GM23338 (cell line): ENCODE data around the gene GTF2H4.

Experiments
- CREB1 ChIP-seq: fragments of 250-450 bp; sonication (Bioruptor Pico); IDR thresholded peaks from 2 replicates; pipeline ENCODE4 v1.5.0; 2020; ENCODE audit warnings: low read depth, mild to moderate bottlenecking, moderate library complexity
- CTCF ChIP-seq, 2 experiments: fragments of 200-600 bp in 1 of 2; sonication (generic) in 1 of 2; conservative IDR thresholded peaks; 2 replicates each; pipeline versions ENCODE4 v1.5.1 to v1.6.1; 2016 to 2017; ENCODE audit warnings: antibody characterized with exemption in 2 of 2, low read depth in 2 of 2, mild to moderate bottlenecking in 2 of 2, moderate library complexity in 1 of 2
- ETS1 ChIP-seq: IDR thresholded peaks from 2 replicates; pipeline ENCODE4 v1.6.1; 2016; ENCODE audit warnings: antibody characterized with exemption
- EZH2 ChIP-seq: fragments of 200-600 bp; sonication (generic); IDR thresholded peaks from one replicate; pipeline ENCODE4 v1.8.0; 2017; ENCODE audit warnings: antibody characterized with exemption, mild to moderate bottlenecking, low read depth; ENCODE audit not compliant: unreplicated experiment
- EZH2phosphoT487 ChIP-seq: fragments of 200-600 bp; sonication (generic); IDR thresholded peaks from one replicate; pipeline ENCODE4 v1.8.1; 2018; ENCODE audit warnings: antibody characterized with exemption; ENCODE audit not compliant: unreplicated experiment
- NANOG ChIP-seq: IDR thresholded peaks from 2 replicates; pipeline ENCODE4 v1.6.1; 2016; ENCODE audit warnings: antibody characterized with exemption, borderline replicate concordance
- POLR2AphosphoS5 ChIP-seq: IDR thresholded peaks from 2 replicates; pipeline ENCODE4 v1.6.1; 2016; ENCODE audit warnings: antibody characterized with exemption, low read depth
- REST ChIP-seq: IDR thresholded peaks from one replicate; pipeline ENCODE4 v1.6.1; 2018; ENCODE audit warnings: antibody characterized with exemption; ENCODE audit not compliant: unreplicated experiment
- STAT1 ChIP-seq: IDR thresholded peaks from one replicate; pipeline ENCODE4 v1.6.1; 2016; ENCODE audit warnings: antibody characterized with exemption; ENCODE audit not compliant: unreplicated experiment
- ZNF114 ChIP-seq: fragments of 250-450 bp; sonication (Bioruptor Pico); IDR thresholded peaks from 2 replicates; pipeline ENCODE4 v1.5.0; 2020; ENCODE audit warnings: mild to moderate bottlenecking, moderate library complexity
- ZNF331 ChIP-seq: fragments of 250-450 bp; sonication (Bioruptor Pico); IDR thresholded peaks from 2 replicates; pipeline ENCODE4 v1.5.0; 2020; ENCODE audit warnings: low read depth, mild to moderate bottlenecking, moderate library complexity

- no peak for TF ChIP-seq CTCF (conservative IDR thresholded peaks at IDR 0.05; ENCODE audit: low read depth in 2 of 2)
- no peak for TF ChIP-seq ETS1
- TF ChIP-seq POLR2AphosphoS5: peak; percentile 60
- TF ChIP-seq EZH2phosphoT487: no peak
- TF ChIP-seq ZNF331 (CRISPR knock-in tag): no peak
- TF ChIP-seq CREB1 (CRISPR knock-in tag): no peak
- no peak for TF ChIP-seq EZH2
- TF ChIP-seq REST: no peak
- no peak for TF ChIP-seq STAT1
- TF ChIP-seq ZNF114: no peak
- no peak for TF ChIP-seq NANOG
These were observed 27.2 kb upstream of the GTF2H4 start for GRCh38 chr6:30880698-30881252.
